DOHH2 (cell line): ENCODE data around the gene SLC4A3.

ENCODE experiments used
- H3F3A ChIP-seq: fragments of 200-600 bp; sonication (generic), shearing (Covaris generic); 2 replicates; pipeline ENCODE4 v1.6.0; 2016; ENCODE audit warnings: antibody characterized with exemption, mild to moderate bottlenecking; ENCODE audit not compliant: control insufficient read depth, insufficient read depth
- H3K27ac ChIP-seq: fragments of 200-600 bp; sonication (generic); 2 replicates; pipeline ENCODE4 v1.5.1; 2014; ENCODE audit warnings: low read depth, mild to moderate bottlenecking, low read length, moderate library complexity
- H3K27me3 ChIP-seq: fragments of 200-600 bp; sonication (generic); 2 replicates; pipeline ENCODE4 v1.6.1; 2014; ENCODE audit warnings: mild to moderate bottlenecking, low read length, mixed read lengths; ENCODE audit not compliant: control insufficient read depth
- H3K36me3 ChIP-seq: fragments of 200-600 bp; sonication (generic); 2 replicates; pipeline ENCODE4 v1.6.1; 2014; ENCODE audit warnings: mild to moderate bottlenecking, low read length, moderate library complexity, mixed read lengths; ENCODE audit not compliant: control insufficient read depth
- H3K4me1 ChIP-seq: fragments of 200-600 bp; sonication (generic); 2 replicates; pipeline ENCODE4 v1.6.1; 2014; ENCODE audit warnings: mild to moderate bottlenecking, low read length, mixed read lengths; ENCODE audit not compliant: control insufficient read depth
- H3K4me2 ChIP-seq: fragments of 200-600 bp; sonication (generic); 2 replicates; pipeline ENCODE4 v1.6.0; 2014; ENCODE audit warnings: mild to moderate bottlenecking, low read length, moderate library complexity
- H3K4me3 ChIP-seq: fragments of 200-600 bp; sonication (generic); 2 replicates; pipeline ENCODE4 v1.5.1; 2014; ENCODE audit warnings: mild to moderate bottlenecking, low read length, mixed read lengths
- H3K79me2 ChIP-seq: fragments of 200-600 bp; sonication (generic); 2 replicates; pipeline ENCODE4 v1.6.1; 2014; ENCODE audit warnings: mild to moderate bottlenecking, low read length, mixed read lengths; ENCODE audit not compliant: control insufficient read depth
- H3K9me2 ChIP-seq: fragments of 200-600 bp; sonication (generic); replicated peaks from 2 replicates; pipeline ENCODE4 v1.6.1; 2014; ENCODE audit warnings: mild to moderate bottlenecking, low read length, mixed read lengths; ENCODE audit not compliant: control insufficient read depth
- H3K9me3 ChIP-seq: fragments of 200-600 bp; sonication (generic); 2 replicates; pipeline ENCODE4 v1.6.1; 2014; ENCODE audit warnings: antibody characterized with exemption, low read length, mixed read lengths; ENCODE audit not compliant: control insufficient read depth, insufficient read depth
- H4K20me1 ChIP-seq: fragments of 200-600 bp; sonication (generic); 2 replicates; pipeline ENCODE4 v1.6.0; 2014; ENCODE audit warnings: low read depth, mild to moderate bottlenecking, antibody characterized with exemption, low read length, moderate library complexity; ENCODE audit not compliant: control insufficient read depth, insufficient read depth
- EZH2phosphoT487 ChIP-seq: fragments of 200-600 bp; sonication (generic); IDR thresholded peaks from 2 replicates; pipeline ENCODE4 v1.6.1; 2017; ENCODE audit warnings: borderline replicate concordance, mild to moderate bottlenecking, antibody characterized with exemption, low read length, moderate library complexity, mixed read lengths
- TF ChIP-seq, protein P1 (sequence below): fragments of 200-600 bp; sonication (generic); IDR thresholded peaks from one replicate; pipeline ENCODE4 v1.5.1; 2014; ENCODE audit warnings: antibody characterized with exemption, mild to moderate bottlenecking, low read depth, low read length; ENCODE audit not compliant: poor library complexity, severe bottlenecking

The SLC4A3 gene

DNA sequence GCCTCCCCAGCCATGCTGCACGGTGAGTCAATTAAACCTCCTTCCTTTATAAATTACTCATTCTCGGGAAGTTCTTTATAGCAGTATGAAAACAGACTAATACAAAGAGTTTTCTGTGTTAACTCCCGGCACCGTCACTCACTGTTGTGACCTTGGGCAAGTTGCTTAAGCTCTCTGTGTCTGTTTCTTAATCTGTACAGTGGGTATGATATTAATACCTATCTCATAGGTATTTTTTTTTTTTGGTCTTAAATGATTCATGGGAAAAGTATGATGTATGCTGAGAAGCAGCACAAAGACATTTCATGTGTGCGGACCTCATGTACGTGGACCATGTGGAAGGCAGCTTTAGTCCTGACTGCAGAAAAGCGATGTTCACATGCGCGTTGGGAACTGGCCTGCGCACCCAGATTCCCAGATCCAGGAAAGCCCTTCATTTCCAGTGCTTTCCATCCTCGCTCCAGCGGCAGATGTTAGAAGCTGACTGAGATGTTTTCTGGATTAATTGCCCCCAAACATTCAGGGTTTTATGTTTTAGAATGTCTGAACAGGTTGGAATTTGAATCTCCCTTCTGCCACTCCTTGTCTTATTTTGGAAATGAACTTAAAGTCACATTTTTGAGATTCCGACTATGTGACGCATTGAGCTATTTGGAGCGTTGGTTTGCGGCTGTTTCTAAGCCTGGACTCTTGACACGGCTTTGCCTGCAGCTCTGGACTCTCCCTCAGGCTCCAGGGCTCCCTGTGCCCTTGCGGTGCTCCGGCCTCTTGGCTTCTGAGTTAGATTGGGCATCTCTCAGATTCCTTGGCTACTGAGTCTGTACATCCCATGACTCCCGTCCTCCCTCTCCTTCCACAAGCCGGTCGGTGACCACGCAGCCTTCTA lies 61.4 kb downstream of the SLC4A3 start:
- H3K4me3 ChIP-seq = peak overlapping the region; percentile 74
- no peak for TF ChIP-seq EZH2phosphoT487
- TF ChIP-seq, protein P1, sequence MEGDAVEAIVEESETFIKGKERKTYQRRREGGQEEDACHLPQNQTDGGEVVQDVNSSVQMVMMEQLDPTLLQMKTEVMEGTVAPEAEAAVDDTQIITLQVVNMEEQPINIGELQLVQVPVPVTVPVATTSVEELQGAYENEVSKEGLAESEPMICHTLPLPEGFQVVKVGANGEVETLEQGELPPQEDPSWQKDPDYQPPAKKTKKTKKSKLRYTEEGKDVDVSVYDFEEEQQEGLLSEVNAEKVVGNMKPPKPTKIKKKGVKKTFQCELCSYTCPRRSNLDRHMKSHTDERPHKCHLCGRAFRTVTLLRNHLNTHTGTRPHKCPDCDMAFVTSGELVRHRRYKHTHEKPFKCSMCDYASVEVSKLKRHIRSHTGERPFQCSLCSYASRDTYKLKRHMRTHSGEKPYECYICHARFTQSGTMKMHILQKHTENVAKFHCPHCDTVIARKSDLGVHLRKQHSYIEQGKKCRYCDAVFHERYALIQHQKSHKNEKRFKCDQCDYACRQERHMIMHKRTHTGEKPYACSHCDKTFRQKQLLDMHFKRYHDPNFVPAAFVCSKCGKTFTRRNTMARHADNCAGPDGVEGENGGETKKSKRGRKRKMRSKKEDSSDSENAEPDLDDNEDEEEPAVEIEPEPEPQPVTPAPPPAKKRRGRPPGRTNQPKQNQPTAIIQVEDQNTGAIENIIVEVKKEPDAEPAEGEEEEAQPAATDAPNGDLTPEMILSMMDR = no peak
- peaks cover 15% of the 10 kb centered on the region; the same call in 1 of the 2 replicates for H3K36me3 ChIP-seq
- H3F3A ChIP-seq = 0 out of 2 replicates have a peak, but pooled peaks cover 2% of the 10 kb centered on the region
- H3K79me2 ChIP-seq = peaks cover 52% of the 10 kb centered on the region
- peaks cover 27% of the 10 kb centered on the region for H3K4me1 ChIP-seq
- H3K9me3 ChIP-seq = no peaks in the 10 kb centered on the region
- H3K9me2 ChIP-seq = no peaks in the 10 kb centered on the region
- no peaks in the 10 kb centered on the region for H3K27me3 ChIP-seq
- no peaks in the 10 kb centered on the region; the same call in 1 of the 2 replicates for H4K20me1 ChIP-seq
- H3K27ac ChIP-seq = no peak overlapping the region
- peak overlapping the region; percentile 63 for H3K4me2 ChIP-seq

DNA sequence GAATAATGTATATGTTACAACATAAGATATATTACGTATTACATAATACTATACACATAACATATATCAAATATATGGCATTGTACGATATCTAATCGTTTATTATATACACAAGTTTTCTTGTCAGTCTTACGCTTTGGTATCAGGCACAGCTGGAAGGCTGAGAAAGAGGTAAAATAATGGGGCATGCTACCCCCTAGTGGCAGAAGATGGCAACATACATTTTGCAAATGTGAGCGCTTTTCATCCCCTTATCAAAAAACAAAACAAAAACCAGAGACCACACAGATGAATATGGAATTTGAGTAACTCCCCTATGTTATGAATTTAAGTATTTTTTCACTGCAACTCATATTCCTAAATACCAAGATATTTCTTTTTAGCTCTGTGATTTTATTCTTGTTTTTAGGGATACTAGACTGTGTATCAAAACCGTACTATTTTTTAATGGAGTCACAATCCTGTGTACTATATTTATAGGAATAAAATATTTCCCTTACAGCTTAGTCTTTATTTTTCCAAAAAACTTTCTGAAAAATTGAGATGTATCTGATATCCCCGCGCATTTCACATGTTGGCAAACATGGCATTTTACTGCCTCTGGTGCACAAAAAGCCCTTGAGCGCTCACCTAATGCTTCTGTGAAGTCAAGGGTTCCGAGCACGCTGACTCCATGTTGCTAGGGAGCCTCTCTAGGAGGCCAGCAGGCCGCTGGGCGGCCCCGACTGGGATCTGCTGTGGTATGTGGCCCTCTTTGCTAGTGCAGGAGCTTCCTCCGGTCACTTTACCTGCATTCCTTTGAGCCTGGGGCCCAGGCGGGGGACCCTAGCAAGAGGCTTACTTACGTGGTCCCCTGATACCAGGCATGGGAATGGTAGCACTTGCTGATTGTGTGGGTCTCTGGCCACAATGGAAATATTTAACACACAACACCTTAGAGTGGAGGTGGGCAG lies 62.5 kb downstream of the SLC4A3 start:
- Histone ChIP-seq H3K4me1 (peaks cover 24% of the 10 kb centered on the region), H3K9me3 (no peaks in the 10 kb centered on the region), H4K20me1 (no peaks in the 10 kb centered on the region; the same call in 1 of the 2 replicates), H3K9me2 (no peaks in the 10 kb centered on the region), H3K4me3 (peak overlapping the region; percentile 29), H3K36me3 (peaks cover 15% of the 10 kb centered on the region), H3K27me3 (no peaks in the 10 kb centered on the region), H3K4me2 (peak overlapping the region; percentile 63), H3F3A (0 out of 2 replicates have a peak, but pooled peaks cover 2% of the 10 kb centered on the region), H3K27ac (no peak overlapping the region), H3K79me2 (peaks cover 64% of the 10 kb centered on the region)
- TF ChIP-seq, protein P1 = peak; percentile 62
- TF ChIP-seq EZH2phosphoT487 = no peak

DNA sequence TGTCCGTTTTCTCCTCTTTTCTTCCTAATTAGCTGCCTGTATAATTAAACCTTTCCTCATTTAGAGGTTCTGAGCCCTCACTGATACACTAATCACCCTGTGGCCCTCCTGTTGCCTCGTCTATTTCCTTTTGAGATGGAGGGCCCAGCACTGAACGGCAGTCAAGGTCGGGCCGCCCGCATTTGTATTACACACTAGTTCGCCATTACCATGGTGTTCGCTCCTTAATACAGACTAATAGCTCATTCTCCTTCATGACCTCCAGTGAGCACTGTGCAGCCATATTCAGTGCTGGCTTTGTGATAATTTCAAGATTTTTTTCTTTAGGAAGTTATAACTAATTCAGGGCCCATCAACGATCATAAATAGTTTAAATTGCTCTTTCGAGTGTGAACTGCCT lies 64.1 kb downstream of the SLC4A3 start:
- Histone ChIP-seq H4K20me1 (peaks cover 6% of the 10 kb centered on the region; the same call in 1 of the 2 replicates), H3K4me2 (peak overlapping the region; percentile 10; the same call in 1 of the 2 replicates), H3K9me2 (no peaks in the 10 kb centered on the region), H3K4me3 (no peak overlapping the region), H3K27ac (no peak overlapping the region), H3K27me3 (no peaks in the 10 kb centered on the region), H3K4me1 (peaks cover 12% of the 10 kb centered on the region), H3F3A (0 out of 2 replicates have a peak, but pooled peaks cover 2% of the 10 kb centered on the region), H3K36me3 (peaks cover 23% of the 10 kb centered on the region), H3K9me3 (no peaks in the 10 kb centered on the region), H3K79me2 (peaks cover 80% of the 10 kb centered on the region)
- no peak for TF ChIP-seq EZH2phosphoT487
- TF ChIP-seq, protein P1 = no peak
